Inflammatory macrophage treated with lipopolysaccharide for 1 hour (primary cell): ENCODE results near the gene SNX27.

Experiments used
- DNase-seq, 2 donors: peaks; one replicate each; pipeline ENCODE4 v3.0.0-alpha.2; 2020 to 2022

Gene SNX27

DNA sequence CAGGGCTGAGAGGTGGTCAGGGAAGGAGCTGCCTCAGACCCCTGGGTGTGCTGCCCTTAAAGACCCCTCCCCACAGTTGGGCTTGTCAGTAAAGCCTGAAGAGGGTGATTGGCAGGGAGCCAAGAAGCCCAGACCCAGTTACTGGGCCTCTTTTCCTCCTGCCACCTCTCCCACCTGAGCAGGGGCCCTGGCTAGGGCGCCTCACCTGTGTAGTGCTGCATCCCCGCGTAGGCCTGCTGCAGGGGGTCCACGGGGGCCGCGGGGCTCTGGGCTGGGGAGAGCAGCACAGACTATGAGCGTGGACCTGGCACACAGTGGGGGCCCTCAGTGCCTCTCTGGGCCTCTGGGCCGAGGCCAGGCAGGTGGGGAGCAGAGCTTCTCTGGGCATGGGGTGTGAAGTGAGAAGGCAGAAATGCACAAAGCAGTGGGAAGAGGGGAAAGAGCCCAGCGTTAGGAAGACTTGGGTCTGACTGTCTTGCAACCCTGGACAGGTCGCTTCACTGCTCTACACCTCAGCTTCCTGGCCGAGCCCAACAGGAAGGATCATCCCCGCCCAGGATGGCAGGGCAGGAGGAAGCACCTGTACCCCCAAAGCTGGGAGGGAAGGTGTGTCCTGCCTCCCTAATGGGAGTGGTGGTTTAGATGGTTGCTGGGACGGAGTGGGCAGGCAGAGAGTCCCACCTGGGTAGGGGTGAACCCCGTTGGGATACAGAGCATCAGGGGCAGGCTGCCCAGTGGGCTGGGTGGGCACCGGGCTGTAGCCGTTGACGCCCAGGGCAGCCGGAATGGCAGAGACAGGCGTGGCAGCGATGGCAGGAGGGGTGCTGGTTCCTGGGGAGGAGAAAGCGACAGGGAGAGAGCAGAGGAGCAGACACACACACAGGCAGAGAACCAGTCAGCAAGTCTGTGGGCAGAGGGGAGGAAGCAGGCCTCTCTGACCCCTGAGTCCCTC is 94.9 kb downstream of the SNX27 start:
- no peak for DNase-seq

DNA sequence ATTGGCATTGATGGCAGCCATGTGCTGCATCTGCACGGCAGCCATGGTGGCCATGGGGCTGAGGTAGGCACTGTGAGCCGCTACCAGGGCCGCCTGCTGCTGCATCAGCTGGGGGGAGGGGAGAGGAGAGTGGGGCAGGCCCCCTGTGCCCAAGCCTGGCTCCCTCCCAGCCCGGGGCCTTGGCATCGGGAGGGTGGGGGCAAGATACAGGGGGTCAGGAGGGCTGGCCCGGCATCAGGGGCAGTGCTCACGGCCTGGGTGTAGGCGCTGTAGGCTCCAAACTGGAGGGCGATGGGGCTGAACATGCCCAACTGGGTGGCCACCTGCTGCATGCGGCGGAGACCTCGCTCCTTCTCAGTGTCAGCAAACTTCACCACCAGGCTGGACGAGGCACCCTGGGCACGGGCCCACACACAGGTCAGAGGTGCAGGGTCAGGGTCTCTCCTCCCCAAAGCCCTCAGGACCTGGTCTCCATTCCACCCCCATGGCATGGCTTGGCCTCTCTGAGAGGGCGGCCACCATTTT is 95.8 kb downstream of the SNX27 start:
- DNase-seq = no peak

DNA sequence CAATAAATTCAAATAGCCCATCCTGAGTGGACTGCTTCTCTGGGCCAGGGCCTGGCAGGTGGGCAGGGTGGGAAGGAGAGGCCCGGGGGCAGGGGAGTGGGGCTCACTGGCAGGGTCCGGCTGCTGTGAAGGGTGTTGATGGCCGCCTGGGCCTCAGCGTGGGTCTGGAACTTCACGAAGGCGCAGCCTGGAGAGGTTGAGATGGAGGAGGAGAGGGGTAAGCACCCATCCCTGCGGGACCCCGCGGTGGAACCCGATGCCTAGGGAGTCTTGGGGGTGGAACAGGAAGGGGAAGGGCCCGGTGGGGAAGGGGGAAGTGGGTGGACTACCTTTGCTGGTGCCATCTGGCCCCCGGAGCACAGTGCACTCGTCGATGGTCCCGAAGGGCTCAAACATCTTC is 97.0 kb downstream of the SNX27 start:
- no peak for DNase-seq

DNA sequence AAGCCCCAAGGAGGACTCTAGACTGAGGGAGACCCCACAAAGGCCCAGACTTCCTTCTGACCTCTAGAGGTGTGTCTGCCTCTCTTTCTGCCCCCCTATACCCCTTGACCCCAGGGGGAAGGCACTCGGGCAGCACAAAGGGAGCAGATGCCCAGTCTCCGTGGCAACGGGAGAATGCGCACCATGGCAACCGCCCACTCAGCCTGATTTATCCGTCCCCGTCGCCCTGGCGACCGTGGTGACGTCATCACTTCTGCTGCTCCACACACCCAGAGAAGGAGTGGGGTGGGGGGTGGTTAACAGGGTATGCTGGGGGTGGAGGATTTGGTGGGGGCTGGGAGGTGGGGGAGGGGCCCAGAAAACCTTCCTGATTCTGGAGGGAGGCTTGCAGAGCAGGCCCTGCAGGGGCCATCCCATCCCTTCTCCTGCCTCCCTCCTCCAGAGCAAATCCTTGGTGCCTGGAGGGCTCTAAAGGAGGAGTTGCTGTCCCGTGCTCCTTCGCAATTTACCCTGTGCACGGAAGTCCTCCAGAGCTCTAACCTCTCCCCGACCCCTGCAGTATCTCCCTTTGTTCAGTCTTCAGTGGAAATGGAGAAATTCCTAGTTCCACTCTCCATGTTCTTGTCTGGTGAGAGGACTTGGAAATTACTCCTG is 98.5 kb downstream of the SNX27 start:
- DNase-seq = peak in 1 of 2 donors; percentile 45

DNA sequence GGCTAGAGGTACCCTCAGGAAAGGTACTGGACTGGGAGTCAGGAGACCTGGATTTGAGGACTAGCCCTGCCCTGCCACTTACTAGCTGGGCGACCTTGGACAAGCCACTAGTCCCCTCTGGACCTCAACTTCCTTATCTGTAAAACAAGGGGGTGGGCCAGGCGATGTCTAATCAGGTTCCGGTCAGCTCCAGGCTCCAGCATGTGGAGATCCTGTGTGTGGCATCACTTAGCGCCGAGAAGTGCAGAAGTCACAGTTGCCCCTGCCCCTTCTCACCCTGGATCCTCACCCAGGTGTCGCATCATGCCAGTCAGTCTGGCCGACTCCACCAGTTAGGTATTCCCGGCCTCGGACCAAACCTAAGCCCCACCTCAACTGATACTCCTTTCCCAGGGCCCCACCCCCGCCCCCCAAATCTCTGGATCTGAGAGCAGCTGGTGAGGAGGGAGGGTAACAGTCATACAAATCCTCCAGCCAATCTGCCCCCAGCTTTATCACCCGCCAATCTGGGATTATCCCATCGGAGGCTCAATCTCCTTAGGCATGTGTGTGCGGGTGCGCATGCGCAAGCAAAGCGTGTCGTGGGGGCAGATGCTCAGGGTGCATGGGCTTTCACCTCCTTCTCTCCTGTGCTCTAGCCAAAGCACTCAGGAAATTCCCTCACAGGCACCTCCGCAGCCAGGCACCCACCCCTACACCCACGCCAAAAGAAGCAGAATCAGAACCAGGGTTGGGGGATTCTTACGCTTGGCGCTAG is 99.4 kb downstream of the SNX27 start:
- no peak for DNase-seq

DNA sequence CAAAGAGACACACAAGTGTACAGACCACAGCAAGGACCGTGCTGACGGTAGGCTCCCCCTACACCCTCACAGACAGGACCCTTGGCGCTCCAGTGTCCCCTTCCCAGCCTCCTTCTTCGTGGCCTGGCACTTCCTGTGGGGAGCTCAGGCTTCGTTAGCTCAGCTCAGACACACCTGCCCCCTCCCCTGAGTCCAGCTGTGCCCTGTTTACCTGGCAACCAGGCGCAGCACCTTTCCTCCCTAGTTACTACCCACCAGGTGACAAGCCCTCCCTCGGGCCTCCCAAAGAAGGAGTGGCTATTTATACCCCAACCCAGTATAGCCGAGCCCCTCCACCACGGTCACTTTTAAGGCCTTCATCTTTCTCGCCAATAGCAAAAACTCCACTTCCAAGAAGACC is 100.1 kb downstream of the SNX27 start:
- no peak for DNase-seq

DNA sequence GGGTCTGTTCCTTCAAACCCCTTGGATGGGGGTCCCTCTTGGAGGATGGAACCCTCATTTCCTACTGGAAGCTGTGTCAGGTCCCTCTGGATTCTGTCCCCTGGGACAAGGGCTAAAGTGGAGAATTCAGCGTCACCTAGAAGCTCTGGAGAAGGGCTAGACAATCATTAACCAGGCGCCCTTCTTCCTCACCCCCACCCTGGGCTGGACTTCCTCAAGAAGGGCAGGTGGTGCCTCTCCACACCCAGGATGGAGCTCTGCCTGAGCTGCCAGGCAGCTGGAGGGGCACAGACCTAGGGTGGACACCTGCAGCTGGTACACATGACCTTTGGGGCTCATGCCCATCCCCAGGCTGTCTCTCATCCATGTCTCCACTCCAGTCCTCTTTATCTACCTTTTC is 101.2 kb downstream of the SNX27 start:
- no peak for DNase-seq

DNA sequence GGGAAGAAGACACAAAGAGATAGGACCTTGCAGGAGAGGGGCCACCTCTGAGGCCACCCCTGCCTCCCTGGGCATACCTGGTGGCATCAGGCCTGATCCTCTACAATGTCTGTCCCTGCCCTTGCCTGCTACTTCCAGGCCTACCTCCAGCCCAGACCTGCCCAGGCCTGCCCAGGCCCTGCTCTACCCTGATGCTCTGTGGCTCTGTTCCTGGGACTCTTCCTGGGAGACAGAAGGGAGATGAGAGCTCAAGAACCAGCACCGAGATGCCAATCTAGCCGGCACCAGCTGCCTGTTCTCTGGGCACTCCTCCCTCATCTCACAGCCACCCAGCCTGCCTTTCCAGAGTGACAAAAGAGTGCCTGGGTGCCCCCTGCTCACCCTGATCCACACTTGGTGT is 102.0 kb downstream of the SNX27 start:
- no peak for DNase-seq

DNA sequence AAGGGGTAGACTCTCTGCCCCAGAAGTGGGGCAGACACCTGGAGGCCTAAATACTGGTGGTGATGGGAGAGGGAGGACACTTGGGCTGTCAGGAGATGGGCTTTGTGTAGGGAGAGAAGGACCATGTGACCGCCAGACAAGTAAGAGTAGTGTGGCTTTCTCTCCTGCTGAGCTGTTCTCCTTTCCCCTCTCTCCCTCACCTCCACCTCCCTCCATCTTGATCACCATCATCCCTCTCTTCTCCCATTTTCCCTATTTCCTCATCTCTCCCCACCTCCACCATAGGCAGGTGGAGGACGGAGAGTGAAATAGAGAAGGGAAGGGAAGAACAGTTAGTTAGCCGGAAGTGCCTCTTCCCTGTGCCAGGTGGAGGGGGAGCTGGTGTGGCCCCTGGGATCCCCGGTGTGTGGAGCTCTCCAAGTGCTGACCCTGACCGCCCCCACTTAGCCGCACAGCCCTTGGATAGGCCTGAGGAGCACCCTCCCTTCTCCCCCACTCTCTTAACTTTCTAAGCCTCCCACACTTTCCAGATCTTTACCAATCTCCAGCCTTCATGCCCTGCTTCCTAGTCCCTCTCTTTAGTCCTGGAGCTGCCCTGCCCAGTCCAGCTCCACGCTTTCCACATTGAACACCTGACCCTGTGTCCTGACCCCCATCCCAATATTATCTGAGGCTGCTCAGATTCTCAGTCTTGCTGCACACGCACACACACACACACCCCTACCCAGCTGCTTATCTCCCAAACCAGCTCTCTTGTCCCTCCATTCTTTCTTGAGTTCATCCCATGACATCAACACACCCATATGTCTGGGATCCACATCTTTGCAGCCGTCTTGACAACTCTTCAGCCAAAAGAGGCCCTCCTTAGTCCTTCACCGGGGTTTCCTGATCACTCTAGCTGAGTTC is 103.2 kb downstream of the SNX27 start:
- DNase-seq = no peak

DNA sequence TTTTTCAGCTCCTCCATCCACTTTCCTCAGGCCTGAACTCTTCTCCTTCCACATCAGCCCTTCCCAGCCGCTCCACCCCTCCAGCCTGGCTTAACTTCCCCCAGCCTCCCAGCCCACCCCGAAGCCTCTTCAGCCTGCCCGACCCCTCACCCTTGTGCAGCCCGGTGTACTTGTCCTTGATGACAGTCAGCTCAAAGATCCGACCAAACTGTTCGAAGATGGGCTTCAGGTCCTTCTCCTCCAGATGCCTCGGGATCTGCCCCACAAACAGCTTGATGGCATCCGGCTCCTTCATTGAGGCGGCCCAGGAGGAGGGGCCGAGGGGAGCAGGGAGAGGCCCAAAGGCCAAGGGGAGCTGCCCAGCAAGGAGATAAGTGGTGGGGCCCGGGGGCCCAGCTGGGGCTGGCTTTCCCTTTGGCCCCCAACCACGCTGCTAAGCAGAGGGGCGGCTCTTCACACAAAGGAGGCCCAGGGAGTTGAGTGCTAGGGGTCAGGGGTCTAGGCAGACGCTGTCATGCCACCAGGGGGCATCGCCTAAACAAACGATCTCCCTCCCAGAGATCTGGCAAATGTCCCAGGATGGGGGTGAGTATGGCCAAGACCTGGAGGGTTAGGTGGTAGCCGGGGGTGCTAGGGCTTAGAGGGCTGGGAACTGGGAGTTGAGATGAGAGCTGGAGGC is 104.0 kb downstream of the SNX27 start:
- DNase-seq = no peak

DNA sequence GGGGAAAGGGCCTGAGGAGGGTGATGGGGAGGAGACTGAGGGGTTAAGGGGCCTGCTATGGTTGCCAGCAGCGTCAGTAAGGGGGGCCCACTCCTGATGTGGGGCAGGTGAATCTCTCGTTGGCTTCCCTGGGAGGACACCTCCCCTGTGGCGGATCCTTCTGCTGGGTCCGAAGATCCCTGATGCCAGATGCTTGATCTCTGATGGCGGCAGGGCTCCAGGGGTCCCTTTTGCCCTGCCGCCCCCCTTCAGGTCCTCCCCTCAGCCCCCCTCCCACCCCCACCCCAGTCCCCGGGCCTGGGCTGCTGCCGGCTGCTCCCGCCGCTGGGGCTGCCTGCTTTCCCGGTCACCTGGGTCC is 104.5 kb downstream of the SNX27 start:
- DNase-seq = no peak

DNA sequence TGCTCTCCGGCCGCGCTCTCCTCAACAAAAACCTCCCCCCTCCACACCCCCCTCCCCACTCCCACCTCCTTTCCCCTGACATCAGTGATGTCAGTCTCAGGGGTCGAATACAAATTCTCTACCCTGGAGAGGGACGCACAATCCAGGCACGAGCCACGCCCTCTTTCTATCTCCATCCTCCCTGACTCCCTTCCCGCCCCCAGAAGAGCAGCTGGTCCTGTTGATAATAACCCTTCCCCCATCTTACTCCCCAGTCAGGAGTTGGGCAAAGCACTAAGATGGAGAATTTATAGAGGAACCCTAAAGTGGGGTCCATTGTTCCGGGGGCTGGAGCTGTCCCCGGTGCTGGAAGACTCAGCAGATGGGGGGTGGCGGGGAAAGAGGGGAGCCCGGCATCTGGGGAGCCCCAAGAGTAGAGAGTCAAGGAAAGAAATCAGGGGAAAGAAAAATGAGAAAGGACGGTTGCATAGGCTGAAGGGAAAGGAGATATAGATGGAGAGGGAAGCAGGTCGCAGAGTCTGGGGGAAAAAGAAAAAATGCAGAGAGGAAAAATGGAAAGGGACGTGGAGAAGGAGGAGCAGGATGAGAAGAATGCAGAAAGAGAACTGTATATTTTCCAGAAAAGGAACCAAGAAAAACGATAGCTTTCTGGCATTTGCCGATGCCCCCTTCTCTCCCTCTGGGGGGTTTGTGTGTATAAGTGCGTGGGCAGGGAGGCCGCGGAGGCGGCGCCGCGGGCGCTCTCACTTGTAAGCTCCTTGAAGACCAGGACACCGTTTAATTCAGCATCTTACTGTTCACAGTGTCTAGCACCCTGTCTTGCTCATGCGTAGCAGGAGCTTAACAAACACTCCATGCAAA is 105.2 kb downstream of the SNX27 start, which contains the start of gene CELF3:
TSS of gene CELF3 (minus strand) at position 33 of the 861 bp plus-strand sequence. CDS start 783 bp downstream, outside the sequence.
- no peak for DNase-seq

DNA sequence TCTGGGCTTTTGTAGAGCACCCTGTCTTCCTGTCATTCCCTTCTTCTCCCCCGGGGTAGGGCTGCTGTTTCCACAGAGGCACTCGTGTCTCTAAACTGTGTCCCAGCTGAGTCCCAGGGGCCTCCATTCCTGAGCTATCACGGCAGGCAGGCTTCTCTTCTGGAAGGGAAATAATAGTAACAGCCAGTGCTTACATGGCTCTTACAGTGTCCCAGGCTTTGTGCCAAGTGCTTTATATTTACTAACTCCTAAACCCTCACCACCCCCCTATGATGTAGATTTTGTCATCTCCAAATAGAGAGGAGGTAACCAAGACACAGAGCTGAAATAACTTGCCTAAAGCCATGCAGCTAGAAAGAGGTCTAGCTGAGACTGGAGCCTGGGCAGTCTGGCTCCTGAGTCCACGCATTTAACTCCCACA is 106.2 kb downstream of the SNX27 start:
- DNase-seq = no peak

DNA sequence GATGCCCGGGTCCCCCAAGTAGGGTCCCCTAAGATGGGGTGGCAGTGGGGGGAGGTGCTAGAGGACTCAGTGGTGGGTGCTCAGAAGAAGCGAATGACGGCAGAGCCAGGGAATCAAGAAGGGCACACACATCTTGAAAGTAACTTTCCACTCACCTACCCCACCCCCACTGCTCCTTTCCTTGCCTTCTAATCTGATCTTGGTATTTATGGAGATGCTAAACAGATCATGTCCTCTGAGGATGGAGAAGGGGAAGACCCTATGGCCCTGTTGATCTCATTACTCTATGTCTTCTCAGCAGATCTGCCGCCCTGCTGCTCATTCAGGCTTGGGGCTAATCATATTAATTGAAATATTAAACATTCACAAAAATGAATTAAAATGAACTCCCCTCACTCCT is 106.8 kb downstream of the SNX27 start:
- no peak for DNase-seq

DNA sequence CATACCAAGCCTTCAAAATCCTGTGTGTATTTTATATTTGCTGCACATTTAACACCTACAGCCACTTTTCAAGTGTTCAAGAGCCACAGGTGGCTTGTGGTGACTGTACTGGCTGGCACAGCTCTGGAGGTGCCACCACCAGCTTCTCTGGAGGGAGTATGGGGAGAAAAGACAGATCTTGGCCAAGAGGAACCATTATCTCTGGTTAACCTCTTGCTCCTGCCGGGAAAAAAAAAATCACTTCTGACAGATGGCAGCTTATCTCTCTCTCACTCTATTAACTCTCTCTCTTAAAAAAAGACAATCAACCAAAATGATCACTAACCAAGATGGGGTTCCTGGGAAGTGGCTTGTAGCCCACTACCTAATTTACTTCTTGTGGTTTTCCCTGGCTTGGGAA is 108.3 kb downstream of the SNX27 start:
- no peak for DNase-seq

DNA sequence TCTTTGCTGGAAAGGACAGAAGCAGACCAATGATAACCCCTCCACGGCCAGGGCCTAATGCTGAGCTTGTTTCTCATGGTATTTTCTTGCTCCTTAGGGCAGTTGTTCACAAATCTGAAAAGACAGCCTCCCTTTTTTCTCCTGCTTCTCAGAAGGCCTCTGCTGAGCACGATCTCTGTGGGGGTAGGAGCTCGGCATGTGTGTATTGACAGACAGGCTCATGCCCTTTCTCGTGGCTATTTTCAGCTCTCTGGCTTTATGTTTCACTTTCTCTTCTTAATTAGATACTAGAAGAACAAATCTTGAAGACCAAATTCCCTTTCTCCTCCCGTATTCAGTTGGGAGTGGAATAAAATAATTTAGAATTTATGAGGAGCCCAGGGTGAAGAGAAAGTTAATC is 108.7 kb downstream of the SNX27 start:
- peak in 1 of 2 donors; percentile 38 for DNase-seq

DNA sequence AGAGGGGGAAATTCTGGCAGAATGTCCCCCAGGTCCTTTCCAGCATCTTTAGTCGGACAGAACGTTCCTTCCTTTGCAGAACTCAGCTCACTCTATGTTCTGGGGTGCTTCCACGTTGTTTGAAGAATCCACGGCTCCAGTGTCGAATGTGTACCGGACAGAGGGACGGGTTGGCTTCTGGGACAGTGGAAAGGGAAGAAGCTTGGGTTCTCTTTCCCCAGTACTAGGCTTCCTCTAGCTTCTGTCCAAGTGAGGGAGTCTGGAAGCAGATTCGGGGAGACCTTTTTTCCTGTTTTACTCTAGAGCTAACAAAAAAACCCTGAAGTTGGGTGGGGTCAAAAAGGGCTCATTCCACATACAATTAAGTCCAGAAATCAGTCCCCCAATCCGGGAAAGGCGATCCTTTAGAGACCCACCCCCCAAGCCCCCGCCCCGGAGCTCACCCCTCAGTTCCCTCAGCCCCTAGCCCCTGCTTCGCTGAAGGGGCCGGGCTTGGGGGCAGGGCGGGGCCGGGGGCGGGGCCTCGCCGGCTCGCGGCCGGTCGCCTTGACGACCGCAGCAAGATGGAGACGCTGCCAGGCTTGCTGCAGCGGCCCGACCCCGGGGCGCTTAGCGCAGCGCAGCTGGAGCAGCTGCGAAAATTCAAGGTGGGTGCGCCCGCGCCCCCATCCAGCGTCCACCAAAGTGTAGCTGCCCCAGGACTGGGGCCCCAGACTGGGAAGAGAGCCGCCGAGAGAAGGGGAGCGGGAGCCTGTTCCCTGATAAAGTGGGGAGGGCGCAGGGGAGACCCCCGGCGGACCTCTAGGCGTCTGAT is 109.3 kb downstream of the SNX27 start, which contains the start of gene RIIAD1:
TSS of gene RIIAD1 (plus strand) at position 549 of the 814 bp plus-strand sequence. CDS start at position 564, 15 bp downstream.
- DNase-seq = no peak

DNA sequence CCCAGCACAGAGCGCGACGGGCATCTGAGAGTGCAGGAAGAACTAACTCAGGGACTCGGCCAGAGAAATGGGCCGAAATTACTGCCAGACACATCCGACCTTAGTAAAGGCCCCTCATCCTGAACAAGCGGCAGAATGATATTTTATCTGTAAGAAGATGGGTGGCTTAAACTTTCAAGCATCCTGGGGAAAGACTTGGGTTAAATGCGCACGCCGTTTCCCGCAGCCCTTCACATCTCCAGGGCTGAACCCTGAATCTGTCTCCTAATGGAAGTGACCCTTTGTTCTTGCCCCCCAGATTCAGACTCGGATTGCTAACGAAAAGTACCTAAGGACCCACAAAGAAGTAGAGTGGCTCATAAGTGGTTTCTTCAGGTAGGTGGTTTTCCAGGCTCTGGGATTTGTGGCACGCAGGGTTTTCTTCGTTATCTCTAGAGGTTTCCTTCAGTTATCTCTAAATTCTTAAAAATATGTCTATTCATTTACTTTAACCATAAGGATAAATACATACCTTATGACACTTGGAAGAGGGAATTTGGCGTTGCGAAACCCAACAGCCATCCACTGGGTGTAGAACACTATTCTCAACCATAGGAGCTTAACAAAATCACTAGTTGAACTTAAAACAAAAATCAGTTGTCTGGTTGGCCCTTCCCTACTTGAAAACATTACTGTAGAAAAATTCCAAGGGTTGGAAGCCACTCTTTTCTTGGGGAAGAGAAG is 110.1 kb downstream of the SNX27 start:
- no peak for DNase-seq
